Stimulated activated CD8-positive, alpha-beta memory T cell treated with anti-CD3 and anti-CD28 coated beads, Interleukin-12 subunit alpha, Interleukin-12 subunit beta, amount 100 ng/mL, for 24 hours (primary cell): ENCODE measurements around the gene DDX42.

Experiments
- DNase-seq: peaks from one replicate; pipeline ENCODE4 v3.0.0-alpha.2; 2020; ENCODE audit errors: extremely low read depth

Gene DDX42

GRCh38 chr17:63774141-63774968 is at the start of gene DDX42:
TSS of gene DDX42 (plus strand) at chr17:63774170. CDS start at chr17:63787050, 12,880 bp downstream.
- DNase-seq = no peak

DNA sequence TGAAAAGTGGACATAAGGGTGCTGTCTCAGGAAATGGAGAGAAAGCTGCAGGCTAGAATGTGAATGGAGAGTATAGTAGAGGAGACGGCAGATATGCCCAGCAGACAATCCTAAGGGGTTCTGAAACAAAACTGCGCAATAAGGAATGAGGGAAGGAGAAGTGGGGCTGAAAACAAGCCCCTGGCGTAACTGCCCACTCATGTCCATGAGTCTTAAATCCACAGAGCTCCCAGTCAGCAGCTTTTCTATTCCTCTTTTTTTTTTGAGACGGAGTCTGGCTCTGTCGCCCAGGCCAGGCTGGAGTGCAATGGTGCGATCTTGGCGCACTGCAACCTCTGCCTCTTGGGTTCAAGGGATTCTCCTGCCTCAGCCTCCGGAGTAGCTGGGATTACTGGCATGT is 38.3 kb upstream of the DDX42 start:
- no peak for DNase-seq

DNA sequence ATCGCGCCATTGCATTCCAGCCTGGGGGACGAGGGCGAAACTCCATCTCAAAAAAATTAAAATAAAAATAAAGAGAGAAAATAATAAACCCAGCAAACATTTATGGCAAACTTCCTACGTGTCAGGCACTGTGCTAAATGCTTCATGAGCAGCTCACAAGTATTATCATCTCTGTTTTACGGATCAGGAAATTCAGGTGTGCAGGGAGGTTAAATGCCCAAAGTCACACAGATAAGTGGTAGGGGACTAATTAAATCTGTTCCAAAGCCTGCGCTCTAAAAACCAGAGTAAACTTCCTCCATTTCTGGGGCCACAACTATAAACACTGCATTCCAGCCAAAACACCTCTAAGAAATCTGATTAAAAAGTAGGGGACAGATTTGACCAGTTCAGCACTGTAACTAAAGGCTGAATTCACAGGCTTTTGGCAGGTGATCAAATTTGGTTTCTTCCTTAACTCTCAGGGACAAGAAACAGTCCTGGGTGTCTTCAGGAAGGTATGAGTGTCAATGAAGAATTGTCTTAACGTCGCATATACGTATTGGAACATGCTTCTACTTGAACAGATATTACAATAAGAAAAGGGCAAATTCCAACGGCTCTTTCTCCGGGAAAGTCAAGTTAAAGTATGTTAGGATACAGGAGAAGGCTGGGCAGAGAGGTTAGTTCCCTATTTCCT is 33.4 kb upstream of the DDX42 start:
- DNase-seq = no peak

DNA sequence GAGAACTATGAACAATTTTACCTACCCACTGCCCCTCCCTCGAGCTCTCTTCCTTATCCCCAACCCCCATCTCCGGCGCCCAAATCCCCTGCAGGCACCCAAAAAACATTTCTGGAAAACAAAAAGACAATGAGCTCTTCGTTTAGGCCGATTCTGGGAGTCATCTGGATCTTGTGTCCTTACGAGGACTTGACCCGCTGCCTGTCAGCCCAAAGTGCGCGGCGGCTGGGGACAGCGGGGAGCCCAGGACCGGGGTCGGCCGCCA is 32.9 kb upstream of the DDX42 start:
- DNase-seq = no peak

GRCh38 chr17:63741408-63742173 is 32.4 kb upstream of the DDX42 start, which contains the start of gene STRADA:
TSS of gene STRADA (minus strand) at chr17:63741799. CDS start at chr17:63728369, 13,430 bp downstream.
- DNase-seq = peak; percentile 99

- no peak for DNase-seq
These were observed 22.2 kb upstream of the DDX42 start for GRCh38 chr17:63751806-63752205.

DNA sequence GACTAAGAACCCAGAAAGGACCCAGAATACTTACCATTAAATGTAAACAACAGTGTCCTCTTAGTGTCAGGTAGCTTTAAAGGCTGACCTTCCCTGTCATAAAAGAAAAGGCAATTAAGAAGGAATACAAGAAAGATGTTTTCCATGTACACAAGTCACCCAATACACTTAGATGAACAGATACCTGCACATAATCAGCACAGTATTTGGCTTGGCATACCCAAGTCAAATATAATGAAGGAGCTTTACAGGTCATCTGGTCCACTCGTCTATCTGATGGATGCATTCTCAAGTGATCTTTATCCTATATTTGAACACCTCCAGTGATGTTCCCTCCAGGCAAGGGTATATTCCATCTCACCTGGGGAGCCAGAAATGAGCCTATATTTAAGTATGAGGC is 21.3 kb upstream of the DDX42 start:
- DNase-seq = no peak

DNA sequence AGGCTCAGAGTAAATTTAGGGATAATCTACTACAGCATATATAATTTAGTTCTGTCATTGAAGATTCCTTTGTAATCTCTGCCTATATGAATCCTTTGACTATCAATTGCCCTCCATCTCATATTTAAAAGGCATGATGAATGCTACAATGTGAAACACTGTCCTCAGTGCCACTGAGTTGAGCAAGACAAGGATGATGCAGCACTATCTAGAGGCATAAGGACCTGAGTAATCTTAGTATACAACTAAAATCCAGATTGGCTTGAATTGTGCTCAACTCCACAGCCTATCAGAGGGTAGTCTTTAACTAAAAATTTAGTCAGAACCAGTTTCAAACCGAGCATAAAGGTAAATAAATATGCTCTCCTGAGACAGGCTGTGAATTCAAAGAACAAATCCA is 20.8 kb upstream of the DDX42 start:
- no peak for DNase-seq

DNA sequence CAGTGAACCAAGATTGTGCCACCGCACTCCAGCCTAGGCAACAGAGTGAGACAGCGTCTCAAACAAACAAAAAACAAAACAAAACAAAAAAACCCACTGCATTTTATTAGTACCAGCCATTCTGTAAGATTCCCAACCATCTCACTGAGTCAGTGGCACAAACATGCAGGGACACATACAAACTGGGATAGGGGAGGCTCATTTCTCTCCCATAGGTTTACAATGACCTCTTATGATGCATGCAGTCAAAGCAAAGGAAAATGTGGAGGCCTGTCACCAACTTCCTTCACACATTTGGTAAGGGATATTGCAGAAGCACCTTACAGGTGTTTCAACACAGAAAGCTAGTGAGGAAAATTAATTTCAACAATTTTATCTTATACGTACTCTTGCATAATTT is 19.9 kb upstream of the DDX42 start:
- DNase-seq = no peak

DNA sequence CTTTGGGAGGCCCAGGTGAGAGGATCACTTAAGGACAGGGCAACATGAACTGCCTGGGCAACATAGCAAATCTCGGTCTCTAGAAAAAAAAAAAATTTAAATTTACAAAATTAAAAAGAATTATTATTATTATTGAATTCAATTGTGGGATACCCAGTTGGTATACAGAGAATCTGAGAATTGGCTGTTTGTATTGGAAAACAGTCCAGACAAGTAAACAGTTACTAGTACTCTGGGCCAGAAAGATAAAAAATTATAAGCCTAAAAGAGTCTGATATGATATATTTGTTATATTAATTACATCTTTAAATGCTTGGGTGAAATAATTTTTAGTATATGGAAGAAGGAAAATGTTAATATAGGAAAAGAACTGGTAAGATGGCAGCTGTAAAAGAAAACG is 15.5 kb upstream of the DDX42 start:
- DNase-seq = no peak

DNA sequence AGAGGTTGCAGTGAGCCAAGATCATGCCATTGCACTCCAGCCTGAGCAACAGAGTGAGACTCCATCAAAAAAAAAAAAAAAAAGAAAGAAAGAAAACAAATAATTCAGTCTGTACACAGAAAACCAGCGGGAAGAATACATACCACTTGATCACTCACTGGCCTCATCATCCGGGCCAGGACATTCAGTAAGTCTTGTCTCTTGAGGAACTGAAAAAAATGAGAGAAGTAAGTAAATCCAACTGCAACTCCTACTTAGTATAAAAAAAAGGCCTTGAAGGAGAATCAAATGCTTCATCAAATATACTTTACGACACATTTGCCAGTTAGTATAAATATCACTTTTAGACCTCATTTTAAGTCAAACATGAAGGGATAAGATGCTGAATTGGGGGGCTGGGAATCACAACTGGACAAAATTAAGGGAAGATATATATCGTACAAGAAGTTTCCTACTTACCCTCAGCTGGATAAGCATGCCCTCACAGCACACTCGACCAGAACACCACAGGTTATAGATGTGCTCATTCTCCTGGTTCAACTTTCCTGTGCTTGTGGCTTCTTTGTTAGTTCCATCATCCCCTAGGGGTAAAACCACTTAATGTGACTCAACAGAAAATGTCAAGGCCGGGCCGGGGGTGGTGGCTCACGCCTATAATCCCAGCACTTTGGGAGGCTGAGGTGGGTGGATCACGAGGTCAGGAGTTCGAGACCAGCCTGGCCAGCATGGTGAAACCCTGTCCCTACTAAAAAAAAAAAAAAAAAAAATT is 13.0 kb upstream of the DDX42 start:
- DNase-seq = no peak

GRCh38 chr17:63762161-63763078 is 11.6 kb upstream of the DDX42 start:
- DNase-seq = no peak

DNA sequence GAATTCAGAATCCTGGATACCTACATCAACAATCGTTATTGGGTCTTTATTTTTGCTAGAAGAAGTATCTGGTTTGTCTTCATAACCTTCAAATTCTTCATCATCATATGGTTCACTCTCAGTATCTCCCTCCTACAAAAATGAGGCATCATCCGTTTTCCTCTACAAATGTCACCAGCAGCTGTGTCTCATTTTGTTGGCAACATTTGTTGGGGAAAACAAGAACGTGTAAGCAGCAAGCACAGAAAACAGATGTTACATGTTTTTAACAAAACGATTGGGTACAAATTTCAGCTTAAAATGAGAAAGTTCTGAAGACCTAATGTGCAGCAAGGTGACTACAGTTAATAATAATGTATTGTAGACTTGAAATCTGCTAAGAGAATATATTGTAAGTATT is 9.3 kb upstream of the DDX42 start:
- no peak for DNase-seq

DNA sequence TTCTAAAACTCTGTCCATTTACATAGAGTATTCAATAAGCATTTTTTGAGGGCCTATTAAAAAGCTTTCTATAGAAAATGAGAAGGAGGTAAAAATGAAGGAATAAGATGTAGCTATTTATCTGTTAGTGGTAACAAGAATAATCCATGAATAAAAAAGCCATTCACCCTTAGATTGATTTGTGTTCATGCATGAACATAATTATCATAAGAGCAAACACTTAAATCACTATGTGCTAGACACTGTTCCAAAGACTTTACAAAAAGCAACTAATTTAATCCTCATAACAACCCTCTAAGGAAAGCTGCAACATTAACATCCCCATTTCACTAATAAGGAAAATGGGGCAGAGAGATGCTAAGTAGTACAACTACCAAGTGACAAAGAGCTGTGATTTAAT is 7.2 kb upstream of the DDX42 start:
- DNase-seq = no peak

DNA sequence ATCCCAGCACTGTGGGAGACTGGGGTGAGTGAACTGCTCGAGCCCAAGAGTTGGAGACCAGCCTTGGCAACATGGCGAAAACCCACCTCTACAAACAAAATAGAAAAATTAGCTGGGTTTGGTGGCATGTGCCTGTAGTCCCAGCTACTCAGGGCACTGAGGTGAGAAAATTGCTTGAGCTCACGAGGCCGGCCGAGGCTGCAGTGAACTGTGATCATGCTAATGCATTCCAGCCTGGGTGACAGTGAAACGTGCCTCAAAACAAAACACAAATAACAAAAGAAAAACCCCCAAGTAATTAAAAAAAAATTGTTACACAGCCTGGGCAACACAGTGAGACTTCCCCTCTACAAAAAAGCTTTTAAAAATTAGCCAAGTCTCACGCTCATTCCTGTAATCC is 5.5 kb upstream of the DDX42 start:
- no peak for DNase-seq

GRCh38 chr17:63772801-63773271 is 1.1 kb upstream of the DDX42 start:
- DNase-seq = no peak

DNA sequence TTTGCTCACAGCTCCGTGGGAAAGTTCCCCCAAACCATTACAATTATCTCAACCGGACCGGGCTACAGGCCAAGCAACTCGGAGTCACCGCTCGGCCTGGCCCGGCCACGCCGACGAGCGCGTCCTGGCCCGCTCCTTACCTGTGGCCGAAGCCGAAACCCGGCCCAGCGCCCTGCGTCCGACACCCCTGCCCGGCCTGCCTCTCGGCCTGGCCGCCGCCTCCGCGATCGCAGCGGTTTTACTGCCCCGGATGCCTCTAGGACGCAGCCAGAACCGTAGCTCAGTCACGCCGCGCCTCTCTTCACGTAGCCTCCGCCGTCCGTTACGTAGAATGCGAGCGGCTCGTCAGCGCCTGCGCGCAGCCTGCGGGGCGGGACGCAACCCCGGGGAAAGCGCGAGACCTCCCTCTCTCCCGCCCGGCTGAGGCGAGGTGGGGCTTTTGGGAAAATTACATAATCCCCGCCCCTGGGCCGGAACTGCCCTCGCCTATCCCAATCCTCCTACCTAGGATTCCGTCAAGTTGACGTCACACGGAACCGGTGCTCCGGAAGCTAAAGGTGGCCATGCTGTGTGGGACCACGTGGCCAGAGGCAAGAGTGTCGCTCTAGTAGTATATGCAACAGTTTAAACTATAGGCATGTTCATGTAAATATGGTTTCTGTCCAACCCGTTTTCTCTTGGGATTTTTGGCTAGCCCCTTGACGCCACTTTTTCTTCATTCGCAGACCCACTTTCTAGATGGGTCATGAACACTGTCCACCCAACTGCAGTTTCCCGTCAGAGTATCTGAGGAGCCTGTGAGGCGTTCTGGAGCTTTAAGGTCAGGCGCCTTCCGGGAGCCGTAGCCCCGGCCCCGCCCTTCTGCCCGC is 464 bp upstream of the DDX42 start, which contains the start of gene CCDC47:
TSS of gene CCDC47 (minus strand) at position 326 of the 869 bp plus-strand sequence. CDS start 7,422 bp downstream, outside the sequence.
- peak; percentile 97 for DNase-seq

DNA sequence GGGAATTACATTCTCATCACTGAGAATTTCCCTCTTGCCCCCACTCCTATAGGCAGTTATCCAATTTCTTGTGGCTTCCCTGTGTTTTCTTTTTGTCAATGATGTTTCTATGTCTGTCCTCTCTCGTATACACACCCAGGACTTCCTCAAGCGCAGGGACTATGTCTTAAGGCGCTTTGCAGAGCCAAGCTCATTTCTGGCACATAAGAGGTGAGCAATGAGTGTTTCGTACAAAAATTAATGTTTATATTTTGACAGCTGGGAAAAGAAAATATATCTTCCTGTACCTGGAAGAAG is 947 bp downstream of the DDX42 start:
- DNase-seq = no peak

- DNase-seq = no peak
These were observed 1.4 kb downstream of the DDX42 start for GRCh38 chr17:63775420-63775819.

DNA sequence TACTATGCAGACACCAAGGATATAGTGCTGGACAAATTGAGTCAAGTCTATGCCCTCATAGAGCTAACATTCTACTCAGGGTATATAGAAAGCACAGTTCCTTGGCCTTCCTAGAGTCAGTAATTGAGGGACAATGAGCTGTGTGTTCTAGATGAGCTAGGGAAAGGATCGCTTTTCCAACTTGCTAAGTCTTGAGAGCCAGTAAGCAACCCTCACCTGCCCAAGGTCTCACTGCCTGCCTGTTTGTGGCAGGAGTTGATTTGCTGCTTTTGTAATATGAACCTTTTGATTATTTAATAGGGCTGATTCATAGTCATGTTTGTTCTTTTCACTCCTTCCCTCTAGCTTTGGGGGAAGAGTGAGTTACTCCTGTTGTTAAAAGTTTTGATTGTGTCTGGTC is 6.5 kb downstream of the DDX42 start:
- DNase-seq = no peak
